Hepatic stellate cell (primary cell): ENCODE measurements around the gene PLA2G4B.

Source experiments
- DNase-seq: peaks from one replicate; pipeline ENCODE4 v3.0.0; 2011; ENCODE audit warnings: low spot score

PLA2G4B gene

GRCh38 chr15:41886741-41887140, 48.1 kb downstream of the PLA2G4B start:
- no peak for DNase-seq

- no peak for DNase-seq
These were observed 48.5 kb downstream of the PLA2G4B start for GRCh38 chr15:41887161-41887560.

GRCh38 chr15:41887893-41888292, 49.2 kb downstream of the PLA2G4B start:
- DNase-seq: no peak

GRCh38 chr15:41888662-41889253, 50.1 kb downstream of the PLA2G4B start:
- no peak for DNase-seq

- DNase-seq: no peak
These were observed 51.5 kb downstream of the PLA2G4B start for GRCh38 chr15:41890050-41890690.

- DNase-seq: no peak
These were observed 52.6 kb downstream of the PLA2G4B start for GRCh38 chr15:41891226-41891625.

- no peak for DNase-seq
These were observed 53.3 kb downstream of the PLA2G4B start for GRCh38 chr15:41891946-41892345.

- no peak for DNase-seq
These were observed 54.2 kb downstream of the PLA2G4B start for GRCh38 chr15:41892621-41893421.

GRCh38 chr15:41893422-41894250, 55.0 kb downstream of the PLA2G4B start, which contains the start of gene SPTBN5:
Gene SPTBN5 (minus strand): TSS chr15:41894053. CDS start chr15:41893497, 556 bp downstream.
- DNase-seq: no peak

- no peak for DNase-seq
These were observed 55.7 kb downstream of the PLA2G4B start for GRCh38 chr15:41894251-41894790.

GRCh38 chr15:41894791-41895463, 56.3 kb downstream of the PLA2G4B start:
- DNase-seq: peak; percentile 95

- DNase-seq: no peak
These were observed 56.8 kb downstream of the PLA2G4B start for GRCh38 chr15:41895491-41895890.

GRCh38 chr15:41895957-41896356, 57.3 kb downstream of the PLA2G4B start:
- DNase-seq: no peak

GRCh38 chr15:41896566-41896965, 57.9 kb downstream of the PLA2G4B start:
- no peak for DNase-seq

- DNase-seq: no peak
These were observed 58.7 kb downstream of the PLA2G4B start for GRCh38 chr15:41897363-41897799.
